ENCODE data around the gene CFAP69.

Gene CFAP69

DNA sequence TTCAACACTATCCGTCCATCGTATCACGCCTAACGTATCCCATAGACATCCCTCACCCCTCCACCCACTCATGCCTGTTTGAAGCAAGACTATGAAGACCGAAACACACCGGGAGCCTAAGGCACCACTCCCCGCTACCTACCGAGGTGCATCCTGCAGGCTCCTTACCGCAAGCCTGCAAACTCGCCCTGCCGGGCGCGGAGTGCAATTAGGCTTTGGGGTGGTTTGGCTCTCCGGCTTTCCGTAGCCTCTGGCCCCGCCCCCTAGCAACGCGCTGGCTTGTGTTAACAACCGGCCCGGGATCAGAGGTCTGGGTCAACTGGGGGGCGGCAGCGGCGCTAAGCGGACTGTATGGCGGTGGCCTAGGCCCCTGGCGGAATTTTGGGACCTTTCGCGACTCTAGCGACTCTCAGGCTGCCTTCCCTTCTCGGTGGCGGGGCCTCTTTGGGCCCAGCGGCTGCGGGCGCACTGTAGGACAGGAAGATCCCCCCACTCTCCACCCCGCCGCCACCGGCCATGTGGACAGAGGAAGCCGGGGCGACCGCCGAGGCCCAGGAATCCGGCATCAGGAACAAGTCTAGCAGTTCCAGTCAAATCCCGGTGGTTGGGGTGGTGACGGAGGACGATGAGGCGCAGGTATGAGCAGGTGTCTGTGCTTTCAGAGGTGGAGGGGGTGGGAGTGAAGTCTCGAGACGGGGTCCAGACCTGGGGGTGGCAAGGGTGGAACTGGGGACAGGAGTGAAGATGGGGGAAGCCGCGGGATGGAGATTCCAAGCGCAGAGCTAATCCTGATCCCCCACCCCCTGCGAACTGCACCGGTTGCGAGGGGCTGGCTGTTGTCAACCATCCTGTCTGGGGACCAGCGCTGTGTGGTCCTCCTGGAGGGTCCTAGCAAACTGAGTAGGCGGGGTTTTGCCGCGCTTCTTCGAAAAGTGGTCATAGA, at the start of gene CFAP69:
CFAP69 (plus strand) TSS at position 266 of the 943 bp plus-strand sequence; CDS start at position 517, 251 bp downstream.
- DNase-seq: peak; percentile 39

DNA sequence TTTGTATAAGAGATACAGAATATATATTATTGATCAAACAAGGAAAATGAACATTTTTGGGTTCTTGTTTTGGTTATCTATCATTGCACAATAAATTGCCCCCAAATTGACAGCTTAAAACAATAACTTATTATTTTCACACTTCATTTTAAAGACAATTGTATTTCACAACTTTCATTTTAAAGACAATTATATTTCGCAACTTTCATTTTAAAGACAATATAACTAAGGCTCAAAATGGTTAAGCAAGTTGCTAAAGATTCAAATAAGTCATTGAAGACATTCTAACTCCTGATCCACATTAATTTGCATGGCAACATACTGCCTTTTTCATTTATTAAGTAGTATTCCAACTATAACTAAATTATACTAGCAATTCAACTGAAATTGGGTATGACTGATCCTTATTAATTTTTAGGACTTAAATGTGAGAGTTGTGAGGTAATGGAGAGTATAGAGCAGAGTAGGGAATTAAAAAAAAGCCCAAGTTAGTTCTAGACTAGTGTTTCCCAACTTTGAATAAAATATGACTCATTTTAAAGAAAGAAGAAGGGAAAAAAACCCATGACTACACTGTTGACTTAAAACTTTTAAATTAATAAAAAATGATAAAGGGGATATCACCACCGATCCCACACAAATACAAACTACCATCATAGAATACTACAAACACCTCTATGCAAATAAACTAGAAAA, 43.3 kb upstream of the CFAP69 start:
- DNase-seq: no peak

GRCh38 chr7:90207956-90208355, 37.0 kb upstream of the CFAP69 start:
- no peak for DNase-seq

DNA sequence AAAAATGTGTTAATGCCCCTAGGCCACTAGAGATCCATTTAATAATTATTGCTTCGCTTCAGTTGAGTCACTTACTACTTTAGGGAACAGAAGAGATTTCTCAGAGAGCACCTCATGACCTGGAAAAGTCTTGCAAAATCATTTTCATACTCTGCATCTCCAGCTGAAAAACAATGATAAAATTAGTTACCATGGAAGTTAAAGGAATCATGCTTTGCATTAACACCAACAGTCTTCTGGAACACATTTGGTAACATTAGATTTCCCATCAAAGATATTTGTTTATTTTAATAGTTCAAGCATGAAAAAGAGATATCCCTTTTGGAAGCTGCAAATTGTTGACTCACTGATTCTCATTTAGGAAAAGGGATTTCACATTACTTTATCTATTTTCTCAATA, 35.2 kb upstream of the CFAP69 start:
- DNase-seq: no peak

- DNase-seq: no peak
These were observed 34.5 kb upstream of the CFAP69 start for GRCh38 chr7:90210475-90210874.

DNA sequence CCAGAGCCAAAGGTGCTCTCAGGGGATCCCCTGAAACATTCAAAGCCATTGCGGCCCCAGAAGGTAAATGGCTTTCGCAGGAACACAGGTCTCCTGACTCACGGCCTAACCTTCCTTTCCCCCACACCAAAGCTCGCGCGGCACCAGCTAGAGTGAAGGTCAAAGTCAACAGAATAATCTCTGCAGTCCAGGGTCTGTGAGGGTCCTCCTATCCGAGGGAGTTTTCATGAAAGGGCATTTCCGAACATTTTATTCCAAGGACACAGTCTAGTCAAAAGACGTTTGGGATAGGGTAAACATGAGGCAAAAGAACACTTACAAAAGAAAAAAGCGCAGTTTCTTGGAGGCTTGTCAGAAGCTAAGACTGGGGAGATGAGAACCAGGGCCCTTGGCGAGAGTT, 34.0 kb upstream of the CFAP69 start:
- no peak for DNase-seq

GRCh38 chr7:90211391-90212148, 33.4 kb upstream of the CFAP69 start, which contains the start of gene STEAP2:
Gene STEAP2 (plus strand): TSS chr7:90211740. CDS start chr7:90225083, 13,343 bp downstream.
- DNase-seq: peak; percentile 28

DNA sequence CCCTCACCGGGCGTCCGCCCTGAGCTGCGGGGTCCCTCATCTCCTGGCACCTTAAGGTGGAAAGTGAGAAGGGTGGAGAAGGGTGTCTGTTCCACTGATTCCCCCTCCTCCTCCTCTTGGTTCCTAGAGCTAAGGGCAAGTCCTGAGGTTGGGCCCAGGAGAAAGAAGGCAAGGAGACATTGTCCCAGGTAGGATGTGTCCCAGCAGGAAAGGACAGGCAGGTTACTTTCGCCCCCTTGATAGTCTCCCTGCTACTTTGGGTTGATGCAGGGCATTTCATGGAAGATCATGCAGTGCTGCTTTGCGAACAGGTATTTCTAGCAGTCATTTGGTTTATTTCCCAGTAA, 32.9 kb upstream of the CFAP69 start:
- no peak for DNase-seq

- DNase-seq: no peak
These were observed 31.5 kb upstream of the CFAP69 start for GRCh38 chr7:90213521-90213920.

GRCh38 chr7:90216080-90216674, 28.8 kb upstream of the CFAP69 start:
- no peak for DNase-seq

DNA sequence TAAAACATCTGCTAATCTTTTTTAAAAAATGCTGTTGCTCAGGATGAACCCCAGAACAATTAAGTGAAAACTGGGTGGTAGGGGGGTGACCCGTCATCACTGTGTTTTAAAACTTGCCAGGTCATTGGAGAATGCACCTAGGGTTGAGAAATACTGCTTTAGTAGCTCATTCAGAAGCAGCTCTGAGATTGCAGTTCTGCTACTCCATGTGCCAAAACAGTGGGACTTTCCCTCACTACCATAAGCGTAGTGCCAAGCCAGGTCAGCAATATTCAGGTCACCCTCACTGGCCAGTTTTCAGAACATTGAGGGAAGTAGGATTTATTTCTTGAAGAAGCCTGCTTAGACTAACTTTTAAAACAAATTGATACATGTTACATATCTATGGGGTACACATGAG, 28.2 kb upstream of the CFAP69 start:
- DNase-seq: no peak

GRCh38 chr7:90222390-90222789, 22.6 kb upstream of the CFAP69 start:
- DNase-seq: no peak

DNA sequence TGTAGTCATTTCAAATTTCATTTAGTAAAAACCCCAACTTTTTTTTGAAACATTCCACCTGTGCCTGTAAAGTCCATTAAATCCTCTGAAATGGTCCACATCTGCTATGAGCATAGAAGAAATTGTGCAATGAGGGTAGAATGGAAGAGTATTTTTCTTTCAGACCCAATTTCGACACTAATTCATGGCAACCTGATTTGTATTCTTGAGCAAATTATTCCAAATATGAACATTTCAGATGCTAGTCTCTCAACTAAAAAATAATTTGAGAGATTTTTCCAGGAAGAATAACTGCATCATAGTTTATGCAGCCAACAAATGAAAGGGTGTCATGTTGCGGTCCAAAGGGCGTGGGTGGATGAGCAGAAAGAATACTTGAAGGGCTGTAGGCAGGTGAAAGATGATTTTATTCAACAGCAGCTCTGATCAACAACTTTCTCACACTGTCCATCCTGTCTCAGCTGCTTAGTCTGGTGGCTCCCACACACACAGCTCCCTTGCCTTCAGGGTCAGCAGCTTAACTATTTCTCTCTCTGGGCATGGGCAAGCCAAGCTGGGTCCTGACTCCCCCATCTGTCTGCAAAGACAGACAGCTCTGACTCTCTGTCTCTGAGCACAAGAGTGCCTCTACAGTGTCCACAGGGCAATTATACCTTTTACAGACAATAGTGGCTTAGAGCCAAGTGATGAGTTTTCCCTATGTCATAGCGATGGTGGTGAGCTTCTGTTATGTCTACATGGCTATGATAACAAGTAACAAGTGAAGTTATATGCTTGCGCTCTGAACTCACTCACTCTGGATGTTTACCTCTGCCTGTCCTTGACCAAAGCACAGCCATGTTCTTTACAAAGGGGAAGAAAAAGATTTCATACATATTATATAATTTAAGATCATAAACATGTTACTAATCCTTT, 21.9 kb upstream of the CFAP69 start:
- no peak for DNase-seq

DNA sequence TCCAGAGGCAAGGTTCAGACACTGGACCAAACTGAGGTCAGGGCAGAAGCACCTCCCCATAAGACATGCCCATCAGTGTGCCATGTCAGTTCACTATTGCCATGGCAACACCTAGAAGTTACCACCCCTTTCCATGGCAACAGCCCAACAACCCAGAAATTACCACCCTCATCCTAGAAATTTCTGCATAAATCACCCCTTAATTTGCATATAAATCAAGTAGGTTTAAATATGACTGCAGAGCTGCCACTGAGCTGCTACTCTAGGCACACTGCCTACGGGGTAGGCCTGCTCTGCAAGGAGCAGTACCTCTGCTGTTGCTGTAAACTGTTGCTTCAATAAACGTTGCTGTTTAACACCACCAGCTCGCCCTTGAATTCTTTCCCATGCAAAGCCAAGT, 20.8 kb upstream of the CFAP69 start:
- no peak for DNase-seq

- DNase-seq: no peak
These were observed 19.8 kb upstream of the CFAP69 start for GRCh38 chr7:90225181-90225580.

DNA sequence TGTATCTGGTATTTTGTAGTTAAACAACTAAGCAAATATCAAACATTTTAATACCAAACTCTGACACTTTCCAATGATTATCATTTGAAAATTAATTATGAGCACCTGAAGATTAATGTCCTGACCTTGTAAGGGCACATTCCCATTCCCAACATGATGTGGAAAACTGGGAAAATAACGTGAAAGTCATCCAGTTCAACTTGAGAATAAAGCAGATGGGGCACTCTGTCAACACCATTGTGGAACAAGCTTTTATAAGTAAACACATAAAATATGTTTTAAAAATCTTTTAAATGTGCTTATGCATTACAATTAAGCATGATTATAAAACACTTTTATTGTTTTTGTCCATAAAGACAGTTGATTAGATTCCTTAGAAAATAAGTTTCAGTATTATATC, 19.4 kb upstream of the CFAP69 start:
- no peak for DNase-seq

DNA sequence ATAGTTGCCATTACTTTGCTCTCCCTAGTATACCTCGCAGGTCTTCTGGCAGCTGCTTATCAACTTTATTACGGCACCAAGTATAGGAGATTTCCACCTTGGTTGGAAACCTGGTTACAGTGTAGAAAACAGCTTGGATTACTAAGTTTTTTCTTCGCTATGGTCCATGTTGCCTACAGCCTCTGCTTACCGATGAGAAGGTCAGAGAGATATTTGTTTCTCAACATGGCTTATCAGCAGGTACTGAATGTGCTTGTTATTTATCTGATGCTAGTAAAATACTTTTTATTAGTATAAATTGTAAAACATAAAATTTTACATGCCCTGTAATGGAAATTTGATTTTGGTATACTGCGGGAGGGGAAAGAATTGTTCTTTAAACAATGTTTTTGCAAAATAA, 17.7 kb upstream of the CFAP69 start:
- DNase-seq: no peak

- no peak for DNase-seq
These were observed 15.3 kb upstream of the CFAP69 start for GRCh38 chr7:90229682-90230081.

GRCh38 chr7:90230834-90231233, 14.1 kb upstream of the CFAP69 start:
- no peak for DNase-seq

GRCh38 chr7:90231304-90231703, 13.7 kb upstream of the CFAP69 start:
- no peak for DNase-seq

- no peak for DNase-seq
These were observed 12.5 kb upstream of the CFAP69 start for GRCh38 chr7:90232430-90232829.

DNA sequence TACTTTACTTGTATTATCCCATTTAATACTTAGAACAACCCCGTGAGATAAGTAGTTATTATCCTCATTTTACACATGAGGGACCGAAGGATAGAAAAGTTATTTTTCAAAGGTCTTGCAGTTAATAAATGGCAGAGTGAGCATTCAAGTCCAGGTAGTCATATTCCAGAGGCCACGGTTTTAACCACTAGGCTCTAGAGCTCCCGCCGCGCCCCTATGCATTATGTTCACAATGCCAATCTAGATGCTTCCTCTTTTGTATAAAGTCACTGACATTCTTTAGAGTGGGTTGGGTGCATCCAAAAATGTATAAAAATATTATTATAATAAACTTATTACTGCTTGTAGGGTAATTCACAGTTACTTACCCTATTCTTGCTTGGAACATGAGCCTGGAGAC, 11.4 kb upstream of the CFAP69 start:
- no peak for DNase-seq

All from NCI-H1436 (cell line).